Stimulated activated CD8-positive, alpha-beta memory T cell treated with anti-CD3 and anti-CD28 coated beads, Interleukin-2, amount 100 ng/mL, for 1 hour (primary cell): ENCODE measurements around the gene SUZ12.
A peak's percentile ranks its signal among the peaks of the same experiment; 100 is the strongest.
"Not testable (repeated sequence)": the region's sequence is repeated elsewhere in the genome, so short reads cannot be mapped to it uniquely, and the experiment has no call there.

ENCODE experiments used
- DNase-seq, 2 donors: peaks; one replicate each; pipeline ENCODE4 v3.0.0-alpha.2; 2020; ENCODE audit warnings: low read depth in 2 of 2

The SUZ12 gene

GRCh38 chr17:31951953-31952352, 15.1 kb downstream of the SUZ12 start:
- not testable (repeated sequence) for DNase-seq

DNA sequence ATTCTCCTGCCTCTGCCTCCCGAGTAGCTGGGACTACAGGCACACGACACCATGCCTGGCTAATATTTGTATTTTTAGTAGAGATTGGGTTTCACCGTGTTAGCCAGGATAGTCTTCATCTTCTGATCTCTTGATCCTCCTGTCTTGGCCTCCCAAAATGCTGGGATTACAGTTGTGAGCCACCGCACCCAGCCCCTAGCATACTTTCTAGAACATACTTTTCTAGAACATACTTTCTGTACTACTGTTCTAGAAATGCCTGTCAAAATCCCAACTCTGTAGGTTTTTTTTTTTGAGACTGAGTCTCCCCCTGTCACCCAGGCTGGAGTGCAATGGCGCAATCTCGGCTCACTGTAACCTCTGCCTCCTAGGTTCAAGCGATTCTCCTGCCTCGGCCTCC, 27.3 kb downstream of the SUZ12 start:
- not testable (repeated sequence) for DNase-seq

GRCh38 chr17:31967648-31968047, 30.8 kb downstream of the SUZ12 start:
- DNase-seq: no peak

GRCh38 chr17:31970416-31970815, 33.6 kb downstream of the SUZ12 start:
- not testable (repeated sequence) for DNase-seq

- DNase-seq: not testable (repeated sequence)
These were observed 37.7 kb downstream of the SUZ12 start for GRCh38 chr17:31974269-31975071.

GRCh38 chr17:31975391-31975790, 38.6 kb downstream of the SUZ12 start:
- not testable (repeated sequence) for DNase-seq

DNA sequence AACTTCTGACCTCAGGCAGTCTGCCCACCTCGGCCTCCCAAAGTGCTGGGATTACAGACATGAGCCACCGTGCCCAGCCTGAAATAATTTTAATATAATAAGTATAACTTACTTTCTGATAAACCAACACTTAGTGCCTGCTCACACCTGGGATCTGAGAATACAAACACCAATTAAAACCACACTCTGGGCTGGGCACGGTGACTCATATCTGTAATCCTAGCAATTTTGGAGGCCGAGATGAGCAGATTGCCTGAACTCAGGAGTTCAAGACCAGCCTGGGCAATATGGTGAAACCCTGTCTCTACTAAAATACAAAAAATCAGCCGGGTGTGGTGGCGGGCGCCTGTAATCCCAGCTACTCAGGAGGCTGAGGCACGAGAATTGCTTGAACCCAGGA, 55.0 kb downstream of the SUZ12 start:
- DNase-seq: not testable (repeated sequence)

- no peak for DNase-seq
These were observed 60.2 kb downstream of the SUZ12 start for GRCh38 chr17:31997005-31997404.

DNA sequence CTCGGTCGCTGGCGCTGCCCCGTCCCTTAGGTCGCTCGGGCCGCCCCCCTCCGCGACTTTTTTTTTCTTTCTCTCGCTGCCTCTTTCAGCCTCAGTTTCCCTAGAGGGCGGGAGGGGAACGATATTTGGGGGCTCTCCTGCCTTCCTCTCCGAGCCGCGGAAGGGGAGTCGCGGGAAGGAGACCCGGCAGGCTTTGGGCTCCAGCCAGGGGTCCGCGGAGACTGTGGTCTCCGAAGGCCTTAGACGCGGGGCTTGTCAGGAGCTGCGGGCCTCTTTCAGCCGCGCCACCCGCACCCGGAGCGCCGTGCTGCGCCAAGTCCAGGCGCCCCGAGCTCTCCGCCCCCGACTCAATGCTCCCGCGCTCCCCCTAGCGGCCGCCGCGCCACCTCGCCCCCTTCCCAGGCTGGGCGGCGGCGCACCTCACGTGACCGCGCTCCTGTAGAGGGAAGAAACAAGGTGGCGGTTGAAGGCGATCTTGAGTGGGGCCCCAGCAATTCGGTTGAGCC, 70.2 kb downstream of the SUZ12 start, which contains the start of gene LRRC37B:
TSS of gene LRRC37B (plus strand) at position 427 of the 506 bp plus-strand sequence. CDS start 14,010 bp downstream, outside the sequence.
- DNase-seq: peak; percentile 74 to 80

- peak in 1 of 2 donors; percentile 6 for DNase-seq
These were observed 70.9 kb downstream of the SUZ12 start for GRCh38 chr17:32007463-32008298.

DNA sequence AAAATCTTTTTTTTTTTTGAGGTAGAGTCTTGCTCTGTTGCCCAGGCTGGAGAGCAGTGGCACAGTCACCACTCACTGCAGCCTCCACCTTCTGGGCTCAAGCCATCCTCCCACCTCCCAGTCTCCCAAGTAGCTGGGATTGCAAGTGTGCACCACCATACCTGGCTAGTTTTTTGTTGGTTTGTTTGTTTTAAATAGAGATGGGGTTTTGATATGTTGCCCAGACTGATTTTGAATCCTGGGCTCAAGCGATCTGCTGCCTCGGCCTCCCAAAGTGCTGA, 72.4 kb downstream of the SUZ12 start:
- DNase-seq: no peak

DNA sequence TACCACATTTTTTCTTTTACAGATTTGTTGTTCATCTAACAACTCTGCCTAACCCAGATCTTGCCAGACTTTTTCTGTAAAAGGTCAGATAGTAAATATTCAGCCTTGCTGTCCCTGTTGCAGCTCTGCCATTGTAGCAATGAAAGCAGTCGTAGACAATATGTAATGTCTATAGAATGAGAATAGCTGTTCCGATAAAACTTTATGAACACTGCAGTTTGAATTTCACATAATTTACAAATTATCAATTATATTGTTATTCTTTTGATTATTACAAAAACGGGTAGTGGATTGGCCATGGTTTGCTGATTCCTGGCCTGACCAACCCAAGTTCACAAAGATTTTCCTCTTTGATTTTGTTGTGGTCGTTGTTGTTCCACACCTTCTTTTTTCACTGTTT, 73.3 kb downstream of the SUZ12 start:
- no peak for DNase-seq

DNA sequence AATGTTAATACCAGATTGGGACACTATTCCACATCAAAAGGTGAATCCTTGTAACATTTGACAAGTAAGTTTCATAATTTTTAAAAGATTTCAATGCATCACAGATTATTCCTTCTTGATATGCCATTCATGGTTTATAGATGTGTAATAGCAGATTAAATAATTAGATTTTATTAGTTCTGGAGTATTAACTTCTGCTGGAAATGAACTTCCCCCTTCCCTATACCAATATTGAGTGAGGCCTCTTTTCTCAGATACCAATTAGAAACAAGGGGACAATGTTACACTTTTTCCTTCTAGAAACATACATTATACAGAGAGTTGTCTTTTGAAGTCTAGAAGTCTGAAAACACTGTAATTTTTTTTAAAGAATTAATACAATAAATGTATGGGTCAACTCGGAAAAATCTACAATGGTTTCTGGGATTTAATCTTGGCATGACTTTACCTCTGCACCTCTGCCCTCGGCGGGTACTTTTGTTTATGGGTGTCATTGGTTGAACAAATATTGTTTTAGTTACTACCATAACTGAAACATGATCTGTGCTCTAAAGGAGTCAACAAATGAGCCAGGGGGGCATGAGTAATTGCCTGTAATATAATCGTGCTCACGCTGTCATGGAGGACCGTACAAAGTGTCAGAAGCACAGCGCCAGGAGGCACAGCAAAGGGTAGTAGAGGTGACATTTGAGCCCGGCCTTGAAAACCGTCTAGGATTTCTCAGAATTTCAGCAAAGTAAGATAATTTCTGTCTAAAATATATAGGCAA, 78.6 kb downstream of the SUZ12 start:
- no peak for DNase-seq

GRCh38 chr17:32016231-32016630, 79.4 kb downstream of the SUZ12 start:
- DNase-seq: no peak

- DNase-seq: no peak
These were observed 82.4 kb downstream of the SUZ12 start for GRCh38 chr17:32019228-32019627.

DNA sequence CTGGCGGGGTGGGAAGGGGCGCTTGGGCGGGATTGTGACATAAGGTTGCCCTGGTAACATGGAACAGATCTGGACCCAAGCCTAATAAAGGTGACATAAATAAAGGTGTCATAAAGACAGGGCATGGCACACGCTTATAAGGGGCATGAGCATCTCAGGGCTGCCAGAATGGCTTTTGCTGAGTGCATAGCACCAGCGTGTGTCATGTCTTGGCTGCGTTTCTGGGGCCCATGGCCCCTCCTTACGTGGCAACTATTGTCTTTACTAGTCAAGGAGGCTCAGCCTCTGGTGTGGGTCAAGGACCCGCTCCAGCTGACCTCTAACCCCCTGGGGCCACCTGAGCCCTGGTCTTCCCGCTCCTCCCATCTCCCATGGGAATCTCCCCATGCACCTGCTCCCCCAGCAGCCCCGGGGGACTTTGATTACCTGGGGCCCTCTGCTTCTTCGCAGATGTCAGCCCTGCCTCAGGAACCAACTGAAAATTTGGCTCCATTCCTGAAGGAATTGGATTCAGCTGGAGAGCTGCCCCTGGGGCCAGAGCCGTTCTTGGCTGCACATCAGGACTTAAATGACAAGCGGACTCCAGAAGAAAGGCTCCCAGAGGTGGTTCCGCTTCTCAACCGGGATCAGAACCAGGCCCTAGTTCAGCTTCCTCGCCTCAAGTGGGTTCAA, 84.3 kb downstream of the SUZ12 start:
- no peak for DNase-seq

DNA sequence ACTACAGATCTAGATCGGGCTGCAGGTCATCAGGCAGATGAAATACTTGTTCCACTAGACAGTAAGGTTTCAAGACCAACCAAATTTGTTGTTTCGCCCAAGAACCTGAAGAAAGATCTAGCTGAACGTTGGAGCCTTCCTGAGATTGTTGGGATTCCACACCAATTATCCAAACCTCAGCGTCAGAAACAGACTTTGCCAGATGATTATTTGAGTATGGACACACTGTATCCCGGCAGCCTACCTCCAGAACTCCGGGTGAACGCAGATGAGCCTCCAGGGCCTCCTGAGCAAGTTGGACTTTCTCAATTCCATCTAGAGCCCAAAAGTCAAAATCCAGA, 84.8 kb downstream of the SUZ12 start:
- no peak for DNase-seq

DNA sequence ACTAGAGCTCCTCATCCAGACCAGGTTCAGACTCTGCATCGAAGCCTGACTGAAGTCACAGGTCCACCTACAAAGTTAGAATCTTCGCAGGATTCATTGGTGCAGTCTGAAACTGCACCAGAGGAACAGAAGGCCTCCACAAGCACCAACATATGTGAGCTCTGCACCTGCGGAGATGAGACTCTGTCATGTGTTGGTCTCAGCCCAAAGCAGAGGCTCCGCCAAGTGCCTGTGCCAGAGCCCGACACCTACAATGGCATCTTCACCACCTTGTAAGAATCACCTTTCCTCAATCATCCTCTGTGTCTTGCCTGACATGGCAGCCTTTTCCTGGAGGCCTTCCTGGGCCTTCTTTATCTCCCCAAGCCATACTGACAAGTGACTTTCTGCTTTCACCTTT, 85.7 kb downstream of the SUZ12 start:
- DNase-seq: not testable (repeated sequence)

- DNase-seq: not testable (repeated sequence)
These were observed 90.5 kb downstream of the SUZ12 start for GRCh38 chr17:32027271-32027670.

DNA sequence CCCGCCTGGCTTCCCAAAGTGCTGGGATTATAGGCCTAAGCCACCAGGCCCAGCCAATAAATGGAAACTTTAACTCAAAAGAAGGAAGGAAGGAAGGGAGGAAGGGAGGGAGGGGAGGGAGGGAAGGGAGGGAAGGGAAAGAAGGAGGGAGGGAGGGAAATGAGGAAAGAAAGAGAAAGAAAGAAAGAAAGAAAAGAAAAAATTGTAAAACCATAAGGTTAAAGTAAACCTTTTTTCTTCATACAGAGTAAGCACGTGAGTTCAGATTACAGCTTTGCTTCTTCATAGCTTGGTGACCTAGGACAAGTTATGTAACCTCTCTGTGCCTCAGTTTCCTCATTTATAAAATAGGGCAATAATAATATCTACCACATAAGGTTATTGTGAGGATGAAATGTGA, 96.4 kb downstream of the SUZ12 start:
- no peak for DNase-seq

- not testable (repeated sequence) for DNase-seq
These were observed 97.0 kb downstream of the SUZ12 start for GRCh38 chr17:32033812-32034211.
